GM12873 (cell line): ENCODE measurements around the gene ACSM2B.

Experiments
- TF ChIP-seq, protein P1 (sequence below): IDR thresholded peaks from 2 replicates; pipeline ENCODE4 v1.5.1; 2012; ENCODE audit warnings: low read depth, mild to moderate bottlenecking, moderate library complexity, low read length, control low read depth; ENCODE audit not compliant: insufficient read depth; ENCODE audit errors: missing control alignments

Gene ACSM2B

DNA sequence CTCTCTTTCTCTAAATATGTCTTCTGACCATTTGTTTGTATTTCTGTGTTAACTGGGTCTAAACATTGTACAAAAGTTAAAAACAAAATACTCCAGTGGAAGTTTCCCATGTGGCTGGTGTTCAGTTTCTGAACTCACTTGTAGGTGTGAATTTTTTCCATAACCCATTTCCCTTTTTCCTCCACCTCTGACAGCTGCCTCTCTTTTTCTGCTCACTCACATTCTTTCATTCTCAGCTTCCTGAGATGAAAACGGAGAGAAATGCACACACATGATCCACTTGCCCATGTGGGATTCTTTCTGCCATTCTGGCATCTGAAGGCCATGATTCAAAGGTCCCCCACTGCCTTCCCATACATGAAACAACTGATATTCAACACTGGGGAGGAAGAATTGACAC lies 41.1 kb upstream of the ACSM2B start:
- TF ChIP-seq, protein P1, sequence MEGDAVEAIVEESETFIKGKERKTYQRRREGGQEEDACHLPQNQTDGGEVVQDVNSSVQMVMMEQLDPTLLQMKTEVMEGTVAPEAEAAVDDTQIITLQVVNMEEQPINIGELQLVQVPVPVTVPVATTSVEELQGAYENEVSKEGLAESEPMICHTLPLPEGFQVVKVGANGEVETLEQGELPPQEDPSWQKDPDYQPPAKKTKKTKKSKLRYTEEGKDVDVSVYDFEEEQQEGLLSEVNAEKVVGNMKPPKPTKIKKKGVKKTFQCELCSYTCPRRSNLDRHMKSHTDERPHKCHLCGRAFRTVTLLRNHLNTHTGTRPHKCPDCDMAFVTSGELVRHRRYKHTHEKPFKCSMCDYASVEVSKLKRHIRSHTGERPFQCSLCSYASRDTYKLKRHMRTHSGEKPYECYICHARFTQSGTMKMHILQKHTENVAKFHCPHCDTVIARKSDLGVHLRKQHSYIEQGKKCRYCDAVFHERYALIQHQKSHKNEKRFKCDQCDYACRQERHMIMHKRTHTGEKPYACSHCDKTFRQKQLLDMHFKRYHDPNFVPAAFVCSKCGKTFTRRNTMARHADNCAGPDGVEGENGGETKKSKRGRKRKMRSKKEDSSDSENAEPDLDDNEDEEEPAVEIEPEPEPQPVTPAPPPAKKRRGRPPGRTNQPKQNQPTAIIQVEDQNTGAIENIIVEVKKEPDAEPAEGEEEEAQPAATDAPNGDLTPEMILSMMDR, result no peak

DNA sequence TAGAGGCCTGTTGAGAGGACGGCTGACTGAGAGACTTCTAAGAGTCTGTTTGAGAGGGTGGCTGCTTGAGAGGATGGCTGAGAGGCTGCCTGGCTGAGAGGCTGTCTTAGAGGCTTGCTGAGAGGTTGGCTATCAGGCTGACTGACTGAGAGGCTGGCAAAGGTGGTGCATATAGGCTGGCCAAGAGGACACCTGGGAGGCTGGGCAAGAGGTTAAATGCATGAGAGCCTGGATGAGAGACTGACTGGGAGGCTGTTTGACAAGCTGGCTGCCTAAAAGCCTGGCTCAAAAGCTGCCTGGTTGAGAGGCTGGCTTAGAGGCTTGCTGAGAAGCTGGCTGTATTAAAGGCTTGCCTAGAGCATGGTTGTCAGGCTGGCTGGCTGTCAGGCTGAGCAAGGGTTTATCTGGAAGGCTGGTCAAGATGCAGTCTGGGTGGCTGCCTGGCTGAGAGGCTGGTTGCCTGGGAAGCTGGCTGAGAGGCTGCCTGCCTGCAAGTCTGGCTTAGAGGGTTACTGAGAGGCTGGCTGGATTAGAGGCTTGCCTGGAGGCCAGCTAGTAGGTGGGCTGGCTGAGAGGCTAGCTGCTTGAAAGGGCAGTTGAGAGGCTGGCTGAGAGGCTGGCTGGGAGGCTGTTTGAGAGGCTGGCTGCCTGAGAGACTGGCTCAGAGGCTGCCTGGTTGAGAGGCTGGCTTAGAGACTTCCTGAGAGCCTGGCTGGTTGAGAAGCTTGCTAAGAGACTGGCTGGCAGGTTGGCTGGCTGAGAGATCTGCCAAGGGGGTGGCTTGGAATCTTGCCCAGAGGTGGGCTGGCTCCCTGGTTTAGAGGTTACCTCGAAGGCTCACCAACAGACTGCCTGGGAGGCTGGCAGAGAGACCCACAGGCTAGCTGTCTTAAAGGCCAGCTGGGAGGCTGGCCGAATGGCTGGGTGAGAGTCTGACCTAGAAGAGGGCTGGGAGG lies 38.3 kb upstream of the ACSM2B start:
- TF ChIP-seq, protein P1, result no peak

DNA sequence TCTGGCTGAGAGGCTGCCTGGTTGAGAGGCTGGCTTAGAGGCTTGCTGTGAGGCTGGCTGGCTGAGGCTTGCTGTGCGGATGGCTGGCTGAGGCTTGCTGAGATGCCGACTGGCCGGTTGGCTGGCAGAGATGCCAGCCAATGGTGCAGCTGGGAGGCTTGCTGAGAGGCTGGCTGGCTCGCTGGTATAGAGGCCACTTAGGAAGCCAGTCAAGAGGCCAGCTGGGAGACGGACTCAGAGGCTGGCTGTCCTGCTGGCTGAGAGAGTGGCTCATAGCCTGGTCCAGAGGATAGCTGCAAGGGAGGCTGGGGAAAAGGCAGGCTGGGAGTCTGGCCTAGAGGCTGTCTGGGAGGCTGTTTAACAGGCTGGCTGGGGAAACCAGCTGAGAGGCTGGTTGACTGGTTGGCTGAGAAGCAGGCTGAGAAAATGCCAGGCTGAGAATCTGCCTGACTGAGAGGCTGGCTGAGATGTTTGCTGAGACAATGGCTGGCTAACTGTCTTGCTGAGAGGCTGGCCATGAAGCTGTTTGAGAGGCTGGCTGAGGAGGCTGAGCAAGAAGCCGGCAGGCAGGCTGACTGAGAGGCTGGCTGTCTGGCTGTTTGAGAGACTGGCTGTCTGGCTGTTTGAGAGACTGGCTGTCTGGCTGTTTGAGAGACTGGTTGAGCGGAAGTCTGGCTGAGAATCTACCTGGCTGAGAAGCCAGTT lies 37.5 kb upstream of the ACSM2B start:
- TF ChIP-seq, protein P1, result no peak

DNA sequence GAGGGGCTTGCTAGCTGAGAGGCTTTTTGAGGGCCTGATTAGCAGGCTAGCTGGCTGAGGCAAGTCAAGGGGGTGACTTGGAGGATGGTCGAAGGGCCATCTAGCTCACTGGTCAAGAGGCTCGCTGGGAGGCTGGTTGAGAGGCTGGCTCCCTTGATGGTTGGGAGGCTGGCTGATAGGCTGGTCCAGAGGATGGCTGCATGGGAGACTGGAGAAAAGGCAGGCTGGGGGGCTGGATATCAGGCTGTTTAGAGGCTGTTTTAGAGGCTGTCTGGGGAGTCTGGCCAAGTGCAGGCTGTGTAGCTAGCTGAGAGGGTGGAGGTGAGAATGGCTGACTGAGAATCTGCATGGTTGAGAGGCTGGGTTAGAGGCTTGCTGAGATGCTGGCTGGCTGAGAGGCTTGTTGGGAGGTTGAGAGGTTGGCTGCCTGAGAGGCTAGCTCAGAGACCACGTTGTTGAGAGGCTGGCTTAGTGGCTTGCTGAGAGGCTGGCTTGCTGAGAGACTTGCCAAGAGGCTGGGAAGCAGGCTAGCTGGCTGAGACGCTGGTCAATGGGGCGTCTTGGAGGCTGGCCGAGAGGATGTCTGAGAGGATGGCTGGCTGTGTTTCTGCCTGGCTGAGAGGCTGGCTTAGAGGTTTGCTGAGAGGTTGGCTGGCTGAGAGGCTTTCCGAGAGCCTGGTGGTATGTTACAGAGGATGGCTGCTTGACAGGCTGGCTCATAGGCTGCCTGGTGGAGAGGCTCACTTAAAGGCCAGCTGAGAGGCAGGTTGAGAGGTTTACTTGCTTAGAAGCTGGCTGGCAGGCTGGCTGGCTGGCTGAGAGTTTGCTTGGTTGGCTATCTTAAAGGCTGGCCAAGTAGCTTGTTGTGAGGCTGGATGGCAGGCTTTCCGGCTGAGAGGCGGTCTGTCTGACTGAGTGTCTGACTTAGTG lies 36.6 kb upstream of the ACSM2B start:
- TF ChIP-seq, protein P1, result no peak

GRCh38 chr16:20611975-20612481 lies 35.9 kb upstream of the ACSM2B start:
- TF ChIP-seq, protein P1, result no peak

DNA sequence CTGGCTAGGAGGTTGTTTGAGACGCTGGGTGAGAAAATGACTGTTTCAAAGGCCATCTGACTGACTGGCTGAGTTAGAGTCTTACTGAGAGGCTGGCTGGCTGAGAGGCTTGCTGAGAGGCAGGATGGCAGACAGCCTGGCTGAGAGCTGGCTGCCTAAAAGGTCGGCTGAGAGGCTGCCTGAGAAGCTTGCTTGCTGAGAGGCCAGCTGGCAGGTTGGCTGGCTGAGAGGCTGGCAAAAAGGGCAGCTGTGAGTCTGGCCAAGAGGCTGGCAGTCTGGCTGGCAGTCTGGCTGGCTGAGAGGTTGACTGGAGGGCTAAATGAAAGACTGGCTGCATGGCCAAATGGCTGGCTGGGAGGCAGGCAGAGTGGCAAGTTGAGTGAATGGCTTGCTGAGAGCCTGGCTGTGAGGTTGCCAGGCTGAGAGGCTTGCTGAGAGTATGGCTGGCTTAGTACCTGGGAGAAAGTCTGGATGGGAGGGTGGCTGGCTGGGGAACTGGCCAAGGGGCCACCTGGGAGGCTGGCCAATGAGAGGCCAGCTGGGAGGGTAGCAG lies 35.3 kb upstream of the ACSM2B start:
- TF ChIP-seq, protein P1, result no peak
